H1 (cell line): ENCODE measurements around the gene PIGC. TPM values are rescaled to one million over a fixed set of nuclear protein-coding genes. Genes with fewer than 3 reads are reported as not detected.

ENCODE experiments used
- CTCF ChIA-PET: fragments of 300-600 bp; sonication (Branson Sonifier 250); formaldehyde crosslinking; loops from one replicate; lab custom pipeline; 2021; ENCODE audit not compliant: partially characterized antibody; lab: Charles Lee
- POLR2A ChIA-PET: fragments of 300-600 bp; sonication (Branson Sonifier 250); formaldehyde crosslinking; loops from one replicate; lab custom pipeline; 2021; ENCODE audit warnings: inconsistent platforms; ENCODE audit not compliant: partially characterized antibody; lab: Charles Lee
- DNase-seq, 2 experiments: peaks; one replicate each; pipeline versions ENCODE4 v3.0.0 to v3.0.0-alpha.2; 2010 to 2022; ENCODE audit warnings: low spot score in 2 of 2, low read depth in 1 of 2, mixed read lengths in 1 of 2
- FAIRE-seq: peaks from 2 replicates; lab custom pipeline; 2011; peaks lifted over from hg19 to GRCh38; lab: Jason Lieb, UNC
- H2AFZ ChIP-seq: 2 replicates; pipeline ENCODE4 v1.8.1; 2012; ENCODE audit warnings: low read length, inconsistent platforms
- H2AK5ac ChIP-seq: 2 replicates; pipeline ENCODE4 v1.6.1; 2013; ENCODE audit warnings: low read depth, low read length
- H2BK120ac ChIP-seq: replicated peaks from 2 replicates; pipeline ENCODE3; 2013; ENCODE audit warnings: low read depth, low read length, inconsistent platforms
- H2BK12ac ChIP-seq: 2 replicates; pipeline ENCODE4 v1.6.1; 2013; ENCODE audit warnings: low read depth, low read length
- H2BK15ac ChIP-seq: 2 replicates; pipeline ENCODE4 v1.6.1; 2013; ENCODE audit warnings: low read length
- H2BK20ac ChIP-seq: 2 replicates; pipeline ENCODE4 v1.6.1; 2013; ENCODE audit warnings: low read length
- H2BK5ac ChIP-seq: 2 replicates; pipeline ENCODE4 v1.6.1; 2013; ENCODE audit warnings: low read depth, low read length
- H3K14ac ChIP-seq: 2 replicates; pipeline ENCODE4 v1.6.1; 2013; ENCODE audit warnings: inconsistent platforms; ENCODE audit not compliant: insufficient read length
- H3K18ac ChIP-seq: 2 replicates; pipeline ENCODE4 v1.6.1; 2013; ENCODE audit warnings: low read length; ENCODE audit errors: extremely low read depth
- H3K23ac ChIP-seq: 2 replicates; pipeline ENCODE4 v1.6.1; 2013; ENCODE audit warnings: inconsistent platforms; ENCODE audit not compliant: insufficient read length
- H3K23me2 ChIP-seq: 2 replicates; pipeline ENCODE4 v1.6.1; 2013; ENCODE audit warnings: low read depth, low read length
- H3K27ac ChIP-seq: 2 replicates; pipeline ENCODE4 v1.6.1; 2011; ENCODE audit warnings: low read depth, low read length, inconsistent platforms
- H3K27me3 ChIP-seq, 4 experiments: replicated peaks in 1 of 4; 1 replicate in 1 of 4; 2 replicates in 3 of 4; pipeline versions ENCODE4 v1.6.1 to v1.8.1; 2011 to 2013; ENCODE audit warnings: low read length in 3 of 4, mild to moderate bottlenecking in 3 of 4, inconsistent platforms in 2 of 4, mixed read lengths in 2 of 4, moderate library complexity in 1 of 4; ENCODE audit not compliant: control insufficient read depth in 3 of 4, insufficient read depth in 3 of 4; ENCODE audit errors: extremely low read depth in 1 of 4
- H3K36me3 ChIP-seq, 4 experiments: 2 replicates each; pipeline versions ENCODE4 v1.6.1 to v1.8.1; 2011 to 2013; ENCODE audit warnings: mild to moderate bottlenecking in 4 of 4, low read length in 3 of 4, moderate library complexity in 2 of 4, control low read depth in 1 of 4, inconsistent platforms in 1 of 4; ENCODE audit not compliant: insufficient read depth in 4 of 4, control insufficient read depth in 2 of 4
- H3K4ac ChIP-seq: replicated peaks from 2 replicates; pipeline ENCODE3; 2013; ENCODE audit warnings: low read length, low read depth, mixed read lengths, inconsistent platforms; ENCODE audit not compliant: insufficient read length
- H3K4me1 ChIP-seq, 4 experiments: replicated peaks in 1 of 4; 1 replicate in 1 of 4; 2 replicates in 3 of 4; pipeline versions ENCODE4 v1.6.1 to v1.8.1; 2011 to 2013; ENCODE audit warnings: low read length in 3 of 4, inconsistent platforms in 2 of 4, mixed read lengths in 1 of 4; ENCODE audit not compliant: insufficient read depth in 4 of 4, control insufficient read depth in 3 of 4
- H3K4me2 ChIP-seq, 2 experiments: 2 replicates each; pipeline versions ENCODE4 v1.6.1 to v1.8.1; 2011 to 2013; ENCODE audit warnings: low read depth in 2 of 2, low read length in 2 of 2, control low read depth in 1 of 2, inconsistent platforms in 1 of 2, mild to moderate bottlenecking in 1 of 2; ENCODE audit not compliant: insufficient read depth in 1 of 2
- H3K4me3 ChIP-seq, 4 experiments: fragments of 200-600, 300-600 bp in 1 of 4; sonication (generic), shearing (Covaris generic), sonication (Bioruptor Twin) in 1 of 4; 2 replicates each; pipeline versions ENCODE4 v1.5.1 to v1.8.1; 2011 to 2016; ENCODE audit warnings: low read length in 4 of 4, low read depth in 3 of 4, control low read depth in 2 of 4, inconsistent platforms in 2 of 4, mild to moderate bottlenecking in 2 of 4, mixed read lengths in 1 of 4, moderate library complexity in 1 of 4; ENCODE audit not compliant: insufficient read depth in 2 of 4; ENCODE audit errors: extremely low read depth in 1 of 4
- H3K56ac ChIP-seq: replicated peaks from 2 replicates; pipeline ENCODE3; 2013; ENCODE audit warnings: low read depth, mild to moderate bottlenecking, mixed read lengths, low read length, inconsistent platforms; ENCODE audit not compliant: insufficient read length
- H3K79me1 ChIP-seq: 2 replicates; pipeline ENCODE4 v1.6.1; 2013; ENCODE audit warnings: low read depth, low read length, control low read depth
- H3K79me2 ChIP-seq, 2 experiments: 2 replicates each; pipeline versions ENCODE4 v1.6.1 to v1.8.1; 2012 to 2013; ENCODE audit warnings: low read length in 2 of 2, mild to moderate bottlenecking in 2 of 2, inconsistent platforms in 1 of 2; ENCODE audit not compliant: insufficient read depth in 2 of 2, control insufficient read depth in 1 of 2
- H3K9ac ChIP-seq, 4 experiments: replicated peaks in 1 of 4; 1 replicate in 1 of 4; 2 replicates in 3 of 4; pipeline versions ENCODE4 v1.6.1 to v1.8.1; 2011 to 2013; ENCODE audit warnings: low read depth in 3 of 4, low read length in 3 of 4, control low read depth in 2 of 4, mild to moderate bottlenecking in 2 of 4, moderate library complexity in 2 of 4, inconsistent platforms in 1 of 4; ENCODE audit errors: extremely low read depth in 1 of 4
- H3K9me3 ChIP-seq, 2 experiments: 2 replicates each; pipeline versions ENCODE4 v1.6.1 to v1.8.1; 2012 to 2013; ENCODE audit warnings: mild to moderate bottlenecking in 2 of 2, moderate library complexity in 2 of 2, control low read depth in 1 of 2, inconsistent platforms in 1 of 2, low read depth in 1 of 2, low read length in 1 of 2, mixed read lengths in 1 of 2; ENCODE audit not compliant: insufficient read depth in 2 of 2
- H4K20me1 ChIP-seq, 2 experiments: replicated peaks in 1 of 2; 2 replicates each; pipeline versions ENCODE3 to v1.8.1; 2011 to 2013; ENCODE audit warnings: inconsistent platforms in 2 of 2, low read length in 2 of 2, mild to moderate bottlenecking in 1 of 2; ENCODE audit not compliant: insufficient read depth in 2 of 2, control insufficient read depth in 1 of 2
- H4K5ac ChIP-seq: 2 replicates; pipeline ENCODE4 v1.6.1; 2013; ENCODE audit warnings: low read length, low read depth, mixed read lengths, inconsistent platforms; ENCODE audit not compliant: insufficient read length
- H4K8ac ChIP-seq: 2 replicates; pipeline ENCODE4 v1.8.0; 2013; ENCODE audit warnings: mild to moderate bottlenecking, moderate library complexity, low read length, inconsistent platforms; ENCODE audit not compliant: insufficient read depth; ENCODE audit errors: extremely low read depth
- H4K91ac ChIP-seq: replicated peaks from 2 replicates; pipeline ENCODE3; 2013; ENCODE audit warnings: low read length, mixed read lengths, inconsistent platforms; ENCODE audit not compliant: insufficient read length
- BCL11A ChIP-seq, 2 experiments: IDR thresholded peaks; one replicate each; pipeline ENCODE4 v1.6.1; 2011; ENCODE audit warnings: low read depth in 2 of 2, low read length in 2 of 2, mild to moderate bottlenecking in 2 of 2
- CBX8 ChIP-seq: fragments of 300-800, 300-1000 bp; sonication (generic); IDR thresholded peaks from 2 replicates; pipeline ENCODE4 v1.7.1; 2016; ENCODE audit warnings: low read depth, low read length, borderline replicate concordance
- FOSL1 ChIP-seq: IDR thresholded peaks from 2 replicates; pipeline ENCODE4 v1.6.1; 2011; ENCODE audit warnings: mild to moderate bottlenecking, low read depth, low read length, moderate library complexity; ENCODE audit not compliant: insufficient read depth
- KDM1A ChIP-seq: fragments of 200-600, 300-600 bp; sonication (generic); IDR thresholded peaks from 2 replicates; pipeline ENCODE4 v1.7.1; 2016; ENCODE audit warnings: mild to moderate bottlenecking, low read length, borderline replicate concordance
- NRF1 ChIP-seq: IDR thresholded peaks from 2 replicates; pipeline ENCODE4 v1.6.1; 2011; ENCODE audit warnings: mild to moderate bottlenecking, low read depth, low read length, improper control_type of control experiment
- RNF2 ChIP-seq: fragments of 200-900, 300-1000 bp; sonication (generic); IDR thresholded peaks from 2 replicates; pipeline ENCODE4 v1.7.1; 2016; ENCODE audit warnings: borderline replicate concordance, low read depth, mild to moderate bottlenecking, antibody characterized with exemption, low read length; ENCODE audit not compliant: poor library complexity, severe bottlenecking; ENCODE audit errors: missing control alignments
- SIRT6 ChIP-seq: IDR thresholded peaks from one replicate; pipeline ENCODE4 v1.7.1; 2012; ENCODE audit warnings: low read length, inconsistent platforms
- SIX5 ChIP-seq: IDR thresholded peaks from 2 replicates; pipeline ENCODE4 v1.6.1; 2011; ENCODE audit warnings: mild to moderate bottlenecking, low read depth, low read length
- SP1 ChIP-seq: IDR thresholded peaks from 2 replicates; pipeline ENCODE4 v1.6.1; 2011; ENCODE audit warnings: low read depth, low read length
- SP2 ChIP-seq: IDR thresholded peaks from 2 replicates; pipeline ENCODE4 v1.6.1; 2012; ENCODE audit warnings: mild to moderate bottlenecking, low read length, inconsistent platforms
- SRF ChIP-seq: IDR thresholded peaks from 2 replicates; pipeline ENCODE4 v1.6.1; 2011; ENCODE audit warnings: mild to moderate bottlenecking, low read depth, low read length, moderate library complexity
- YY1 ChIP-seq: IDR thresholded peaks from 2 replicates; pipeline ENCODE4 v1.6.1; 2011; ENCODE audit warnings: low read depth, mild to moderate bottlenecking, low read length
- WGBS, 2 experiments: shearing (Covaris generic) in 1 of 2; methylation state at CpG; one replicate each; pipeline versions ENCODE4 v1.1.6 to v1.1.7; 2013 to 2015; ENCODE audit warnings: low lambda C conversion rate in 2 of 2, mixed read lengths in 2 of 2, inconsistent platforms in 1 of 2, low coverage in 1 of 2, missing lambda C conversion rate in 1 of 2; ENCODE audit not compliant: insufficient replicate concordance in 2 of 2, insufficient coverage in 1 of 2, insufficient read length in 1 of 2; ENCODE audit errors: extremely low coverage in 1 of 2, missing lambda C conversion rate in 1 of 2; 5-methylcytosine and 5-hydroxymethylcytosine counted together
- polyA plus RNA-seq, 7 experiments: library from polyadenylated mRNA; depleted of rRNA in 3 of 7; stranded (reverse) in 5 of 7; unstranded in 2 of 7; fragments of >200 nt in 5 of 7; fragments of 200-250 nt in 2 of 7; gene quantifications; 1 replicate in 5 of 7; 2 replicates in 1 of 7; 4 replicates in 1 of 7; pipeline versions ENCODE4 v1.2.1 to v1.2.3, GENCODE V29; 2011 to 2013; ENCODE audit warnings: missing spikeins in 2 of 7, mixed read lengths in 2 of 7
- total RNA-seq: library from RNA; stranded (reverse); fragmentation: NEBNext Ultra II Directional; extraction: Animal tissue kit (Norgen Biotek cat#: 25700); gene quantifications from 2 replicates; pipeline ENCODE4 v1.2.1, GENCODE V29; 2021

Gene PIGC
- total and polyA plus RNA-seq, 2 of the 8 experiments (the other 6 are each of a cell fraction or from before 2014, with no cell fraction given) = 21.0 to 39.3 TPM

DNA sequence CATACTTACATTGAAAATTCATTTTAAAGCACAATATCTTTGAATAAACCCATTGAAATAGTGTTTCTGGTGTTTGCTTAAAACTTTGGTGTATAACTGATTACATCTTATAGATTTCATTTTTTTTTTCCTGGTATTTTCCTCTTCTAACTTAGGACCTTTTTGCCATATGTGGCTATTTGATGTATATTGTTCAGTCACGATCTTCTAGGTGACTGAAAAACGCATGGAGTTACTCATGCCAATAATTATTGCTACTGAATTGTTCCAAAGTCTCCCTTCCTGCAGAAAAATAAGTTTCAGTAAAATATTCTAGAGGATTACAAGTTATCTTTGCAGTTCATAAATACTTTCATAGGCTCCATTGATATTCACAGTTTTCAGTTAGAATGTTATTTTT, 46.2 kb downstream of the PIGC start:
- no peak overlapping the region for H3K56ac ChIP-seq
- no peak overlapping the region for H2BK20ac ChIP-seq
- no peak overlapping the region for H3K27ac ChIP-seq
- no peak overlapping the region for H2BK120ac ChIP-seq
- H3K4me3 ChIP-seq = no peak overlapping the region
- H2AK5ac ChIP-seq = no peak overlapping the region
- no peaks in the 10 kb centered on the region for H4K20me1 ChIP-seq
- no peaks in the 10 kb centered on the region for H3K79me1 ChIP-seq
- no peak overlapping the region for H2AFZ ChIP-seq
- H3K4ac ChIP-seq = no peak overlapping the region
- no peak overlapping the region for H2BK5ac ChIP-seq
- H3K4me2 ChIP-seq = no peak overlapping the region
- FAIRE-seq = no peak
- no peaks in the 10 kb centered on the region for H3K36me3 ChIP-seq
- H3K27me3 ChIP-seq = no peaks in the 10 kb centered on the region
- no peak overlapping the region for H3K23ac ChIP-seq
- no peak overlapping the region for H2BK12ac ChIP-seq
- H3K79me2 ChIP-seq = no peaks in the 10 kb centered on the region
- H4K5ac ChIP-seq = no peak overlapping the region
- H4K8ac ChIP-seq = no peak overlapping the region
- H4K91ac ChIP-seq = no peak overlapping the region
- peaks cover 4 to 10% (median 5%) of the 10 kb centered on the region in 4 experiments; a peak in 5 of 7 replicates for H3K4me1 ChIP-seq
- no peaks in the 10 kb centered on the region for H3K9me3 ChIP-seq
- CTCF ChIA-PET = interaction anchor here (0.5 to 3.6 kb wide), 6 partner anchors 9 to 307 kb away, joined by 3 to 20 read pairs (median 5); no protein-coding TSS in a partner anchor
- POLR2A ChIA-PET = no interaction called here
- H3K14ac ChIP-seq = no peak overlapping the region
- no peak overlapping the region for H3K9ac ChIP-seq
- DNase-seq = no peak
- no peak overlapping the region for H2BK15ac ChIP-seq
- H3K23me2 ChIP-seq = no peaks in the 10 kb centered on the region
- WGBS, 2 experiments = 95% methylated on average over 2 of the region's 2 CpGs; no CpG with 5 or more reads in 1 of the 2 experiments
- no peak overlapping the region for H3K18ac ChIP-seq
- TF ChIP-seq FOSL1 (no peak), SIX5 (no peak), SIRT6 (no peak), YY1 (no peak), RNF2 (no peak), SRF (no peak), SP1 (no peak), SP2 (no peak), NRF1 (no peak), BCL11A (IDR thresholded peaks at IDR 0.05; ENCODE audit: low read depth in 2 of 2, low read length in 2 of 2) (no peak), KDM1A (no peak), CBX8 (no peak)
